ENCODE data around the gene CFAP46.
"Not testable (repeated sequence)": the region's sequence is repeated elsewhere in the genome, so short reads cannot be mapped to it uniquely, and the experiment has no call there.

Gene CFAP46

GRCh38 chr10:132943791-132944404 lies 1.5 kb upstream of the CFAP46 start:
- no peak for DNase-seq

GRCh38 chr10:132943058-132943790 lies 854 bp upstream of the CFAP46 start:
- no peak for DNase-seq

GRCh38 chr10:132941640-132942051 lies 724 bp downstream of the CFAP46 start:
- DNase-seq, result no peak

GRCh38 chr10:132940791-132941465 lies 1.4 kb downstream of the CFAP46 start:
- DNase-seq, result no peak

- no peak for DNase-seq
Measured at GRCh38 chr10:132939957-132940790, 2.2 kb downstream of the CFAP46 start.

- DNase-seq, result no peak
Measured at GRCh38 chr10:132939378-132939955, 2.9 kb downstream of the CFAP46 start.

- no peak for DNase-seq
Measured at GRCh38 chr10:132938472-132939339, 3.7 kb downstream of the CFAP46 start.

GRCh38 chr10:132937861-132938260 lies 4.5 kb downstream of the CFAP46 start:
- DNase-seq, result no peak

- DNase-seq, result no peak
Measured at GRCh38 chr10:132934953-132935352, 7.4 kb downstream of the CFAP46 start.

- no peak for DNase-seq
Measured at GRCh38 chr10:132933308-132934042, 8.9 kb downstream of the CFAP46 start.

GRCh38 chr10:132932461-132933307 lies 9.7 kb downstream of the CFAP46 start:
- DNase-seq, result no peak

GRCh38 chr10:132931258-132932250 lies 10.8 kb downstream of the CFAP46 start:
- not testable (repeated sequence) for DNase-seq

- not testable (repeated sequence) for DNase-seq
Measured at GRCh38 chr10:132930701-132931100, 11.7 kb downstream of the CFAP46 start.

- DNase-seq, result no peak
Measured at GRCh38 chr10:132929953-132930548, 12.3 kb downstream of the CFAP46 start.

- DNase-seq, result no peak
Measured at GRCh38 chr10:132929480-132929879, 12.9 kb downstream of the CFAP46 start.

GRCh38 chr10:132928261-132928660 lies 14.1 kb downstream of the CFAP46 start:
- no peak for DNase-seq

- DNase-seq, result no peak
Measured at GRCh38 chr10:132927824-132928223, 14.5 kb downstream of the CFAP46 start.

Data from NCI-H446 (cell line).